NCI-H1417 treated with DMSO at 0.1 percent for 48 hours (cell line): Measurements from ENCODE around the gene TMEM154.

Experiments
- DNase-seq: peaks from one replicate; lab custom pipeline; 2025; lab: John Stamatoyannopoulos, UW

The TMEM154 gene

GRCh38 chr4:152629908-152630307 lies 49.9 kb downstream of the TMEM154 start:
- no peak for DNase-seq

GRCh38 chr4:152628128-152628527 lies 51.7 kb downstream of the TMEM154 start:
- DNase-seq: no peak

GRCh38 chr4:152626790-152627189 lies 53.0 kb downstream of the TMEM154 start:
- DNase-seq: no peak

GRCh38 chr4:152620915-152621314 lies 58.9 kb downstream of the TMEM154 start:
- DNase-seq: no peak

GRCh38 chr4:152620218-152620617 lies 59.6 kb downstream of the TMEM154 start:
- DNase-seq: no peak

- DNase-seq: no peak
These were observed 60.2 kb downstream of the TMEM154 start for GRCh38 chr4:152619556-152619955.

GRCh38 chr4:152618971-152619370 lies 60.8 kb downstream of the TMEM154 start:
- no peak for DNase-seq

- no peak for DNase-seq
These were observed 63.0 kb downstream of the TMEM154 start for GRCh38 chr4:152616804-152617203.

GRCh38 chr4:152613841-152614721 lies 65.7 kb downstream of the TMEM154 start:
- DNase-seq: no peak

GRCh38 chr4:152613351-152613750 lies 66.4 kb downstream of the TMEM154 start:
- DNase-seq: peak; percentile 59

- DNase-seq: no peak
These were observed 69.7 kb downstream of the TMEM154 start for GRCh38 chr4:152610131-152610530.

GRCh38 chr4:152609481-152609880 lies 70.3 kb downstream of the TMEM154 start:
- no peak for DNase-seq

- DNase-seq: no peak
These were observed 72.6 kb downstream of the TMEM154 start for GRCh38 chr4:152607178-152607577.

GRCh38 chr4:152606753-152607152 lies 73.0 kb downstream of the TMEM154 start:
- DNase-seq: no peak

GRCh38 chr4:152605641-152606335 lies 74.0 kb downstream of the TMEM154 start:
- DNase-seq: no peak

GRCh38 chr4:152605031-152605430 lies 74.8 kb downstream of the TMEM154 start:
- no peak for DNase-seq

- DNase-seq: no peak
These were observed 78.6 kb downstream of the TMEM154 start for GRCh38 chr4:152601156-152601555.

GRCh38 chr4:152599636-152600035 lies 80.2 kb downstream of the TMEM154 start:
- no peak for DNase-seq

GRCh38 chr4:152599095-152599494 lies 80.7 kb downstream of the TMEM154 start:
- no peak for DNase-seq

GRCh38 chr4:152598454-152598853 lies 81.3 kb downstream of the TMEM154 start:
- DNase-seq: no peak

- DNase-seq: no peak
These were observed 84.5 kb downstream of the TMEM154 start for GRCh38 chr4:152594978-152595925.

- no peak for DNase-seq
These were observed 85.7 kb downstream of the TMEM154 start for GRCh38 chr4:152594057-152594456.
